Adrenal gland (tissue), 5 donors: ENCODE results near the gene XYLB.

Experiments used
- CTCF ChIP-seq, 6 experiments: fragments of 450-650 bp in 4 of 6; fragments of 200-600 bp in 2 of 6; sonication (generic) in 1 of 6; IDR thresholded peaks; 1 replicate in 5 of 6; 2 replicates in 1 of 6; pipeline versions ENCODE4 v1.5.1 to v1.8.0; 2016 to 2021; ENCODE audit warnings: antibody characterized with exemption in 6 of 6, mild to moderate bottlenecking in 2 of 6, moderate library complexity in 1 of 6
- POLR2A ChIP-seq, 2 donors: fragments of 450-650 bp; IDR thresholded peaks; one replicate each; pipeline ENCODE4 v1.6.1; 2017; ENCODE audit warnings: antibody characterized with exemption in 2 of 2, mild to moderate bottlenecking in 2 of 2, moderate library complexity in 1 of 2
- donor health status: DM: no; HTN: no; CAD: no.

GRCh38 chr3:38370149-38370548, 23.6 kb downstream of the XYLB start:
- no peak for TF ChIP-seq CTCF (IDR thresholded peaks at IDR 0.05)
- TF ChIP-seq POLR2A (IDR thresholded peaks at IDR 0.05), result no peak
